OCI-LY7 (cell line): Measurements from ENCODE around the gene ZMYND8. TPM values are rescaled to one million over a fixed set of nuclear protein-coding genes. Genes with fewer than 3 reads are reported as not detected.

Experiments
- BruUV-seq: library from RNA; stranded (reverse); fragments of 400-500 nt; replicated peaks from 2 replicates; lab custom pipeline; 2021; lab: Mats Ljungman, UMichigan
- CTCF ChIA-PET: fragments of 300-600 bp; sonication (Branson Sonifier 250); formaldehyde crosslinking; loops from one replicate; lab custom pipeline; 2022; ENCODE audit warnings: antibody characterized with exemption; ENCODE audit not compliant: unreplicated experiment; lab: Charles Lee
- POLR2A ChIA-PET: fragments of 300-600 bp; sonication (Branson Sonifier 250); formaldehyde crosslinking; loops from one replicate; lab custom pipeline; 2022; ENCODE audit warnings: antibody characterized with exemption; lab: Charles Lee
- DNase-seq: peaks from one replicate; pipeline ENCODE4 v3.0.0-alpha.2; 2015; ENCODE audit warnings: low spot score
- H2AFZ ChIP-seq: fragments of 200-600 bp; sonication (generic), shearing (Covaris generic); 2 replicates; pipeline ENCODE4 v1.6.1; 2014; ENCODE audit warnings: mild to moderate bottlenecking, antibody characterized with exemption, low read length, moderate library complexity
- H3K27ac ChIP-seq: fragments of 200-600 bp; sonication (generic); 2 replicates; pipeline ENCODE4 v1.5.1; 2014; ENCODE audit warnings: mixed run types, low read depth, mild to moderate bottlenecking, moderate library complexity, low read length, inconsistent platforms; ENCODE audit not compliant: poor library complexity, severe bottlenecking
- H3K36me3 ChIP-seq: fragments of 200-600 bp; sonication (generic); 2 replicates; pipeline ENCODE4 v1.6.1; 2014; ENCODE audit warnings: mild to moderate bottlenecking, antibody characterized with exemption, low read length, moderate library complexity, mixed read lengths; ENCODE audit not compliant: insufficient read depth
- H3K4me1 ChIP-seq: fragments of 200-600 bp; sonication (generic); 2 replicates; pipeline ENCODE4 v1.5.1; 2014; ENCODE audit warnings: mild to moderate bottlenecking, low read length; ENCODE audit not compliant: insufficient read depth, poor library complexity, severe bottlenecking
- H3K4me2 ChIP-seq: fragments of 200-600 bp; sonication (generic); 2 replicates; pipeline ENCODE4 v1.6.1; 2014; ENCODE audit warnings: mild to moderate bottlenecking, low read length
- H3K4me3 ChIP-seq: fragments of 200-600 bp; sonication (generic); 2 replicates; pipeline ENCODE4 v1.5.1; 2014; ENCODE audit warnings: mild to moderate bottlenecking, low read depth, low read length; ENCODE audit not compliant: poor library complexity, severe bottlenecking
- H3K79me2 ChIP-seq: fragments of 200-600 bp; sonication (generic); 2 replicates; pipeline ENCODE4 v1.6.1; 2016; ENCODE audit warnings: low read depth, mild to moderate bottlenecking, low read length, moderate library complexity, mixed read lengths; ENCODE audit not compliant: insufficient read depth
- H3K9me2 ChIP-seq: fragments of 200-600 bp; sonication (generic); 2 replicates; pipeline ENCODE4 v1.6.1; 2016; ENCODE audit warnings: mild to moderate bottlenecking, low read length, mixed read lengths; ENCODE audit not compliant: insufficient read depth
- H3K9me3 ChIP-seq: fragments of 200-600 bp; sonication (generic); 2 replicates; pipeline ENCODE4 v1.6.1; 2014; ENCODE audit warnings: mild to moderate bottlenecking, mixed run types, low read length, mixed read lengths
- H4K20me1 ChIP-seq: fragments of 200-600 bp; sonication (generic); 2 replicates; pipeline ENCODE4 v1.6.1; 2014; ENCODE audit warnings: mild to moderate bottlenecking, antibody characterized with exemption, low read length, moderate library complexity, mixed read lengths; ENCODE audit not compliant: insufficient read depth
- EZH2phosphoT487 ChIP-seq: fragments of 200-600 bp; sonication (generic); IDR thresholded peaks from 2 replicates; pipeline ENCODE4 v1.6.1; 2018; ENCODE audit warnings: low read depth, borderline replicate concordance, mild to moderate bottlenecking, mixed run types, antibody characterized with exemption, low read length, moderate library complexity, mixed read lengths
- intact Hi-C: fragments of 100-400 bp; cut with micrococcal nuclease; formaldehyde crosslinking; loops from one replicate; pipeline ENCODE4 v1.10.0; 2022; ENCODE audit not compliant: unreplicated experiment
- total RNA-seq, 2 experiments: library from RNA; depleted of rRNA in 1 of 2; stranded (reverse); fragments of >200 nt in 1 of 2; shearing (Covaris generic) in 1 of 2; gene quantifications; 2 replicates each; pipeline ENCODE4 v1.2.3, GENCODE V29; 2014 to 2022
- TF ChIP-seq, protein P1 (sequence below): fragments of 200-600 bp; sonication (generic); conservative IDR thresholded peaks from 2 replicates; pipeline ENCODE4 v1.5.1; 2014; ENCODE audit warnings: mild to moderate bottlenecking, antibody characterized with exemption, low read length, moderate library complexity, mixed read lengths

ZMYND8 gene
- total RNA-seq, 2 experiments from 2014 or later: 30.4 to 69.1 TPM

- Histone ChIP-seq H3K4me1 (peaks cover 15% of the 10 kb centered on the region), H3K79me2 (peaks cover 96% of the 10 kb centered on the region), H2AFZ (no peak overlapping the region), H4K20me1 (peaks cover 1% of the 10 kb centered on the region; the same call in 1 of the 2 replicates), H3K9me3 (0 out of 2 replicates have a peak, but pooled peaks cover 7% of the 10 kb centered on the region), H3K27ac (no peak overlapping the region), H3K36me3 (peaks cover 94% of the 10 kb centered on the region), H3K4me2 (no peak overlapping the region), H3K4me3 (no peak overlapping the region), H3K9me2 (no peaks in the 10 kb centered on the region)
- ChIA-PET CTCF (no interaction called here), POLR2A (interaction anchor here (0.8 kb wide), 1 partner anchor 25 kb away, joined by 3 read pairs; the partner anchor contains the start of gene ZMYND8)
- DNase-seq: no peak
- intact Hi-C loops: no loop called here
- TF ChIP-seq, protein P1, sequence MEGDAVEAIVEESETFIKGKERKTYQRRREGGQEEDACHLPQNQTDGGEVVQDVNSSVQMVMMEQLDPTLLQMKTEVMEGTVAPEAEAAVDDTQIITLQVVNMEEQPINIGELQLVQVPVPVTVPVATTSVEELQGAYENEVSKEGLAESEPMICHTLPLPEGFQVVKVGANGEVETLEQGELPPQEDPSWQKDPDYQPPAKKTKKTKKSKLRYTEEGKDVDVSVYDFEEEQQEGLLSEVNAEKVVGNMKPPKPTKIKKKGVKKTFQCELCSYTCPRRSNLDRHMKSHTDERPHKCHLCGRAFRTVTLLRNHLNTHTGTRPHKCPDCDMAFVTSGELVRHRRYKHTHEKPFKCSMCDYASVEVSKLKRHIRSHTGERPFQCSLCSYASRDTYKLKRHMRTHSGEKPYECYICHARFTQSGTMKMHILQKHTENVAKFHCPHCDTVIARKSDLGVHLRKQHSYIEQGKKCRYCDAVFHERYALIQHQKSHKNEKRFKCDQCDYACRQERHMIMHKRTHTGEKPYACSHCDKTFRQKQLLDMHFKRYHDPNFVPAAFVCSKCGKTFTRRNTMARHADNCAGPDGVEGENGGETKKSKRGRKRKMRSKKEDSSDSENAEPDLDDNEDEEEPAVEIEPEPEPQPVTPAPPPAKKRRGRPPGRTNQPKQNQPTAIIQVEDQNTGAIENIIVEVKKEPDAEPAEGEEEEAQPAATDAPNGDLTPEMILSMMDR: no peak
- no peak for TF ChIP-seq EZH2phosphoT487
- BruUV-seq: no TSS peak
Measured at GRCh38 chr20:47330933-47331708, 25.4 kb downstream of the ZMYND8 start.

DNA sequence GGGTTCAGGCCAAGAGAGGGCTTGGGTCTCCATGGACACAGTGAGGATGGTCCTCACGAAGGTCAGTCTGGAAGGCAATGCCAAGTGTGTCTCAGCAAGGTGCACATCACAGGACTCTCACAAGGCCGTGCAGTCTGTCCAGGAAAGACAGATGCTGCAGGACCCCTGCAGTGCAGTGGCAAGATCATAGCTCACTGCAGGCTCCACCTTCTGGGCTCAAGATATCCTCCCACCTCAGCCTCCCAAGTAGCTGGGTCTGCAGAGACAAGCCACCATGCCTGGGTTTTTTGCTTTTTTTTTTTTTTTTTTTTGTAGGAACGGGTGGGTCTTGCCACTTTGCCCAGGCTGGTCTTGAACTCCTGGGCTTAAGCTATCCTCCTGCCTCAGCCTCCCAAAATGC lies 26.4 kb downstream of the ZMYND8 start:
- TF ChIP-seq EZH2phosphoT487: no peak
- TF ChIP-seq, protein P1: no peak
- Histone ChIP-seq H4K20me1 (no peaks in the 10 kb centered on the region), H3K4me3 (no peak overlapping the region), H3K27ac (no peak overlapping the region), H3K9me3 (0 out of 2 replicates have a peak, but pooled peaks cover 7% of the 10 kb centered on the region), H3K36me3 (peaks cover 89% of the 10 kb centered on the region), H3K4me1 (peaks cover 4% of the 10 kb centered on the region), H3K4me2 (no peak overlapping the region), H3K9me2 (no peaks in the 10 kb centered on the region), H2AFZ (no peak overlapping the region), H3K79me2 (peaks cover 95% of the 10 kb centered on the region)
- intact Hi-C loops: no loop called here
- ChIA-PET CTCF (no interaction called here), POLR2A (interaction anchor here (0.8 to 0.9 kb wide), 2 partner anchors 26 to 28 kb away, joined by 3 read pairs; partner anchors contain the start of gene ZMYND8)
- DNase-seq: no peak
- TSS peak; percentile 19 for BruUV-seq

- H3K4me2 ChIP-seq: no peak overlapping the region
- no peaks in the 10 kb centered on the region for H3K9me2 ChIP-seq
- no peaks in the 10 kb centered on the region for H3K4me1 ChIP-seq
- H3K36me3 ChIP-seq: peaks cover 82% of the 10 kb centered on the region
- ChIA-PET POLR2A (no interaction called here), CTCF (no interaction called here)
- H4K20me1 ChIP-seq: no peaks in the 10 kb centered on the region
- 0 out of 2 replicates have a peak, but pooled peaks cover 7% of the 10 kb centered on the region for H3K9me3 ChIP-seq
- no TSS peak for BruUV-seq
- no peak overlapping the region for H3K4me3 ChIP-seq
- no peak overlapping the region for H3K27ac ChIP-seq
- TF ChIP-seq, protein P1: no peak
- TF ChIP-seq EZH2phosphoT487: no peak
- no peak overlapping the region for H2AFZ ChIP-seq
- DNase-seq: no peak
- intact Hi-C loops: no loop called here
- H3K79me2 ChIP-seq: peaks cover 95% of the 10 kb centered on the region
Measured at GRCh38 chr20:47328129-47328528, 28.4 kb downstream of the ZMYND8 start.
